Neural cell (in vitro differentiated cells): ENCODE measurements around the gene UBA6. TPM values are rescaled to one million over a fixed set of nuclear protein-coding genes. Genes with fewer than 3 reads are reported as not detected.

Experiments used
- H2AFZ ChIP-seq: fragments of 200-600, 300-800 bp; sonication (generic), shearing (Covaris generic); 2 replicates; pipeline ENCODE4 v1.6.0; 2014; ENCODE audit warnings: low read depth, mild to moderate bottlenecking, antibody characterized with exemption, low read length, moderate library complexity
- H3F3A ChIP-seq: fragments of 200-600 bp; shearing (Covaris generic); 2 replicates; pipeline ENCODE4 v1.6.1; 2016; ENCODE audit warnings: mild to moderate bottlenecking, moderate library complexity, mixed read lengths, antibody characterized with exemption, low read length; ENCODE audit not compliant: insufficient read depth, poor library complexity, severe bottlenecking
- H3K27ac ChIP-seq: fragments of 200-600, 300-800 bp; sonication (generic), shearing (Covaris generic); 2 replicates; pipeline ENCODE4 v1.5.1; 2014; ENCODE audit warnings: mild to moderate bottlenecking, low read length, moderate library complexity
- H3K27me3 ChIP-seq: fragments of 300-800, 200-600 bp; sonication (generic), shearing (Covaris generic); 2 replicates; pipeline ENCODE4 v1.6.0; 2014; ENCODE audit warnings: mild to moderate bottlenecking, low read depth, low read length, moderate library complexity; ENCODE audit not compliant: insufficient read depth
- H3K36me3 ChIP-seq: fragments of 300-800, 200-600 bp; sonication (generic), shearing (Covaris generic); 2 replicates; pipeline ENCODE4 v1.5.1; 2014; ENCODE audit warnings: mild to moderate bottlenecking, antibody characterized with exemption, low read length, moderate library complexity; ENCODE audit not compliant: insufficient read depth
- H3K4me2 ChIP-seq: fragments of 300-800, 200-600 bp; sonication (generic), shearing (Covaris generic); 2 replicates; pipeline ENCODE4 v1.6.0; 2014; ENCODE audit warnings: mild to moderate bottlenecking, low read length
- H3K4me3 ChIP-seq: fragments of 300-800, 200-600 bp; sonication (generic), shearing (Covaris generic); 2 replicates; pipeline ENCODE4 v1.5.1; 2014; ENCODE audit warnings: mild to moderate bottlenecking, low read length, moderate library complexity
- H3K79me2 ChIP-seq: fragments of 200-600 bp; shearing (Covaris generic); replicated peaks from 2 replicates; pipeline ENCODE4 v1.6.0; 2014; ENCODE audit warnings: mild to moderate bottlenecking, low read length, moderate library complexity; ENCODE audit not compliant: insufficient read depth
- H3K9ac ChIP-seq: fragments of 300-800, 200-600 bp; sonication (generic), shearing (Covaris generic); 2 replicates; pipeline ENCODE4 v1.6.1; 2016; ENCODE audit warnings: mild to moderate bottlenecking, low read length, mixed read lengths
- H3K9me2 ChIP-seq: fragments of 200-600 bp; shearing (Covaris generic); 2 replicates; pipeline ENCODE4 v1.6.1; 2016; ENCODE audit warnings: mild to moderate bottlenecking, low read length, mixed read lengths; ENCODE audit not compliant: insufficient read depth
- H3K9me3 ChIP-seq: fragments of 200-600, 300-800 bp; sonication (generic), shearing (Covaris generic); 2 replicates; pipeline ENCODE4 v1.6.1; 2016; ENCODE audit warnings: mild to moderate bottlenecking, mixed run types, low read length, moderate library complexity, mixed read lengths
- H4K20me1 ChIP-seq: fragments of 200-600 bp; shearing (Covaris generic); 2 replicates; pipeline ENCODE4 v1.6.1; 2016; ENCODE audit warnings: mild to moderate bottlenecking, mixed run types; ENCODE audit not compliant: insufficient read depth
- CTCF ChIP-seq: fragments of 450-650 bp; IDR thresholded peaks from 2 replicates; pipeline ENCODE4 v1.5.1; 2014; ENCODE audit warnings: antibody characterized with exemption, mild to moderate bottlenecking, moderate library complexity; ENCODE audit not compliant: poor library complexity, severe bottlenecking
- EP300 ChIP-seq: fragments of 450-650 bp; conservative IDR thresholded peaks from 2 replicates; pipeline ENCODE4 v1.6.1; 2014; ENCODE audit warnings: antibody characterized with exemption, mild to moderate bottlenecking, moderate library complexity; ENCODE audit not compliant: poor library complexity, severe bottlenecking
- EZH2 ChIP-seq: fragments of 200-600, 300-800 bp; shearing (Covaris generic), sonication (generic); IDR thresholded peaks from 2 replicates; pipeline ENCODE4 v1.6.1; 2014; ENCODE audit warnings: antibody characterized with exemption, low read length, borderline replicate concordance, mild to moderate bottlenecking; ENCODE audit not compliant: insufficient read depth, poor library complexity, severe bottlenecking
- MXI1 ChIP-seq: fragments of 450-650 bp; conservative IDR thresholded peaks from 2 replicates; pipeline ENCODE4 v1.6.1; 2014; ENCODE audit warnings: antibody characterized with exemption, mild to moderate bottlenecking; ENCODE audit not compliant: poor library complexity, severe bottlenecking
- POLR2AphosphoS5 ChIP-seq: IDR thresholded peaks from 2 replicates; pipeline ENCODE4 v1.6.1; 2012
- RAD21 ChIP-seq: fragments of 450-650 bp; conservative IDR thresholded peaks from 2 replicates; pipeline ENCODE4 v1.6.1; 2014; ENCODE audit warnings: antibody characterized with exemption, mild to moderate bottlenecking, moderate library complexity
- REST ChIP-seq: IDR thresholded peaks from 2 replicates; pipeline ENCODE4 v1.6.1; 2012; ENCODE audit warnings: borderline replicate concordance
- SMC3 ChIP-seq: fragments of 450-650 bp; conservative IDR thresholded peaks from 2 replicates; pipeline ENCODE4 v1.6.1; 2014; ENCODE audit warnings: antibody characterized with exemption, mild to moderate bottlenecking, moderate library complexity; ENCODE audit not compliant: poor library complexity
- TAF1 ChIP-seq: IDR thresholded peaks from 2 replicates; pipeline ENCODE4 v1.6.1; 2012; ENCODE audit warnings: low read depth
- polyA plus RNA-seq: library from polyadenylated mRNA; depleted of rRNA; stranded (reverse); fragments of >200 nt; gene quantifications from 2 replicates; pipeline ENCODE4 v1.2.3, GENCODE V29; 2014

The UBA6 gene
- polyA plus RNA-seq, 1 donor from 2014 or later = 126 TPM

GRCh38 chr4:67684839-67685531, 16.0 kb downstream of the UBA6 start:
- no peak overlapping the region for H2AFZ ChIP-seq
- no peaks in the 10 kb centered on the region for H3K9me3 ChIP-seq
- H4K20me1 ChIP-seq = no peaks in the 10 kb centered on the region
- no peaks in the 10 kb centered on the region for H3F3A ChIP-seq
- no peak overlapping the region for H3K27ac ChIP-seq
- TF ChIP-seq SMC3 = no peak
- TF ChIP-seq EZH2 = no peak
- TF ChIP-seq REST = no peak
- TF ChIP-seq TAF1 = no peak
- no peak for TF ChIP-seq POLR2AphosphoS5
- no peak for TF ChIP-seq MXI1
- TF ChIP-seq RAD21 = no peak
- TF ChIP-seq CTCF = no peak
- no peak for TF ChIP-seq EP300
- H3K27me3 ChIP-seq = no peaks in the 10 kb centered on the region
- H3K9ac ChIP-seq = no peak overlapping the region
- peaks cover 4% of the 10 kb centered on the region for H3K79me2 ChIP-seq
- no peak overlapping the region for H3K4me2 ChIP-seq
- no peaks in the 10 kb centered on the region for H3K36me3 ChIP-seq
- no peaks in the 10 kb centered on the region for H3K9me2 ChIP-seq
- no peak overlapping the region for H3K4me3 ChIP-seq

GRCh38 chr4:67682266-67682665, 18.7 kb downstream of the UBA6 start:
- H3K9ac ChIP-seq = no peak overlapping the region
- H2AFZ ChIP-seq = no peak overlapping the region
- H3K9me2 ChIP-seq = no peaks in the 10 kb centered on the region
- no peaks in the 10 kb centered on the region for H3K36me3 ChIP-seq
- H3K79me2 ChIP-seq = no peaks in the 10 kb centered on the region
- no peak overlapping the region for H3K4me3 ChIP-seq
- no peaks in the 10 kb centered on the region for H3K9me3 ChIP-seq
- H3K27ac ChIP-seq = no peak overlapping the region
- H4K20me1 ChIP-seq = no peaks in the 10 kb centered on the region
- H3F3A ChIP-seq = no peaks in the 10 kb centered on the region
- no peaks in the 10 kb centered on the region for H3K27me3 ChIP-seq
- no peak for TF ChIP-seq RAD21
- no peak for TF ChIP-seq SMC3
- TF ChIP-seq EZH2 = no peak
- TF ChIP-seq MXI1 = no peak
- no peak for TF ChIP-seq TAF1
- TF ChIP-seq EP300 = no peak
- TF ChIP-seq POLR2AphosphoS5 = no peak
- no peak for TF ChIP-seq REST
- no peak for TF ChIP-seq CTCF
- no peak overlapping the region for H3K4me2 ChIP-seq
